Stimulated activated CD8-positive, alpha-beta memory T cell treated with anti-CD3 and anti-CD28 coated beads, Interleukin-15, amount 100 ng/mL, for 1 hour (primary cell): ENCODE results near the gene PGPEP1.
"Not testable (repeated sequence)": the region's sequence is repeated elsewhere in the genome, so short reads cannot be mapped to it uniquely, and the experiment has no call there.

Experiments used
- DNase-seq: peaks from one replicate; pipeline ENCODE4 v3.0.0-alpha.2; 2020; ENCODE audit warnings: low read depth

Gene PGPEP1

GRCh38 chr19:18308051-18308947 lies 32.1 kb upstream of the PGPEP1 start:
- no peak for DNase-seq

GRCh38 chr19:18308948-18309325 lies 31.5 kb upstream of the PGPEP1 start:
- no peak for DNase-seq

- no peak for DNase-seq
These were observed 30.8 kb upstream of the PGPEP1 start for GRCh38 chr19:18309525-18310064.

GRCh38 chr19:18310118-18310909 lies 30.1 kb upstream of the PGPEP1 start:
- DNase-seq, result no peak

- no peak for DNase-seq
These were observed 29.4 kb upstream of the PGPEP1 start for GRCh38 chr19:18310966-18311365.

GRCh38 chr19:18311502-18312091 lies 28.8 kb upstream of the PGPEP1 start:
- DNase-seq, result no peak

GRCh38 chr19:18312092-18312534 lies 28.3 kb upstream of the PGPEP1 start:
- no peak for DNase-seq

- DNase-seq, result no peak
These were observed 27.0 kb upstream of the PGPEP1 start for GRCh38 chr19:18313398-18313797.

- no peak for DNase-seq
These were observed 22.2 kb upstream of the PGPEP1 start for GRCh38 chr19:18317961-18318800.

GRCh38 chr19:18319591-18320135 lies 20.7 kb upstream of the PGPEP1 start:
- no peak for DNase-seq

GRCh38 chr19:18320865-18321733 lies 19.3 kb upstream of the PGPEP1 start:
- DNase-seq, result no peak

- DNase-seq, result no peak
These were observed 18.7 kb upstream of the PGPEP1 start for GRCh38 chr19:18321734-18322102.

GRCh38 chr19:18322318-18322758 lies 18.1 kb upstream of the PGPEP1 start:
- no peak for DNase-seq

GRCh38 chr19:18322759-18323460 lies 17.5 kb upstream of the PGPEP1 start, which contains the start of gene LSM4:
Gene LSM4 (minus strand): TSS chr19:18323076. CDS start chr19:18323020, 56 bp downstream.
- DNase-seq, result peak; percentile 99

GRCh38 chr19:18324373-18324731 lies 16.0 kb upstream of the PGPEP1 start:
- DNase-seq, result not testable (repeated sequence)

- DNase-seq, result no peak
These were observed 13.6 kb upstream of the PGPEP1 start for GRCh38 chr19:18326772-18327171.

GRCh38 chr19:18328340-18329034 lies 11.9 kb upstream of the PGPEP1 start:
- peak; percentile 76 for DNase-seq

- no peak for DNase-seq
These were observed 11.4 kb upstream of the PGPEP1 start for GRCh38 chr19:18329035-18329376.

- DNase-seq, result no peak
These were observed 9.5 kb upstream of the PGPEP1 start for GRCh38 chr19:18330868-18331267.
